ENCODE results near the gene FBXW5. TPM values are rescaled to one million over a fixed set of nuclear protein-coding genes. Genes with fewer than 3 reads are reported as not detected.

Gene FBXW5
- total and polyA plus RNA-seq, 10 of the 15 experiments (the other 5 are each of a cell fraction or from before 2014, with no cell fraction given) = 0.21 to 97.3 (median 44.5) TPM

DNA sequence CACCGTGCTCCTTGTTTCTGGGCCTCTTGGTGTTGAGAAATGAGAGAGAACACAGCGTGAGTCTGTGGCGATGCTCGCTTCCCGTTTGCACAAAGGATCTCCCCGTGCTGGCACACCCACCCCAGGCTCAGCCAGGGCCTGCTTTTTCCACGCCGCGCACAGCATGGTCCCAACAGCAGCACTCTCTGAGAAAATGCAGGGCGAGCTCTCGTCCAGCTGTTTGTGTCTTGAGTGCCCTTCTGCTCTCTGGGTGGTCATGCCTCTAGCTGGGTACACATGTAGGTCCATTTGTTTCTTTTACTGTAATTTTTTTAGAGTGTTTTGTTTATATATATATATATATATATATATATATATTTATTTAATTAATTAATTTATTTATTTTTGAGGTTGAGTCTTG is 26.6 kb downstream of the FBXW5 start:
- Histone ChIP-seq H3K36me3 (ENCODE audit: control insufficient read depth in 2 of 2, insufficient read depth in 2 of 2, low read length in 1 of 2) (peaks cover 40 to 49% of the 10 kb centered on the region in 2 experiments), H3K27me3 (replicated peaks in 1 of 2; ENCODE audit: control insufficient read depth in 2 of 2, insufficient read depth in 2 of 2, low read length in 1 of 2) (no peaks in the 10 kb centered on the region), H2AFZ (ENCODE audit: control insufficient read depth, low read depth, low read length) (no peak overlapping the region), H3K27ac (ENCODE audit: control insufficient read depth, insufficient read depth) (no peak overlapping the region), H4K20me1 (ENCODE audit: control insufficient read depth, insufficient read depth) (no peaks in the 10 kb centered on the region; the same call in 1 of the 2 replicates), H3K79me2 (ENCODE audit: control insufficient read depth, insufficient read depth, low read length) (no peaks in the 10 kb centered on the region), H3K4me3 (no peak overlapping the region), H3K4me2 (ENCODE audit: control insufficient read depth, insufficient read depth) (no peak overlapping the region), H3K9ac (ENCODE audit: control insufficient read depth, insufficient read depth, low read length) (no peak overlapping the region), H3K9me3 (replicated peaks; ENCODE audit: control insufficient read depth, insufficient read depth, low read length) (no peaks in the 10 kb centered on the region), H3K4me1 (ENCODE audit: control insufficient read depth, insufficient read depth, low read length) (no peaks in the 10 kb centered on the region)
- BruUV-seq (replicated peaks) = no TSS peak
- ATAC-seq (no peak), DNase-seq (ENCODE audit: low read depth, low spot score) (no peak), FAIRE-seq (no peak)
- in situ Hi-C loops (cut with MboI) = no loop called here
- intact Hi-C loops (cut with micrococcal nuclease; ENCODE audit: unreplicated experiment) = no loop called here
- ChIA-PET CTCF (no interaction called here), SMC1A (ENCODE audit: uncharacterized antibody, unreplicated experiment) (no interaction called here), POLR2A (no interaction called here), RAD21 (ENCODE audit: unreplicated experiment) (no interaction called here)
- 98% methylated on average over 11 of the region's 11 CpGs for WGBS (ENCODE audit: insufficient coverage, insufficient replicate concordance, low lambda C conversion rate, missing lambda C conversion rate)
- TF ChIP-seq MTA2 (IDR thresholded peaks at IDR 0.05; ENCODE audit: low read depth) (no peak), ETV6 (conservative IDR thresholded peaks at IDR 0.05 in 1 of 2, IDR thresholded peaks at IDR 0.05 in 1 of 2; ENCODE audit: borderline replicate concordance in 1 of 2, low read depth in 1 of 2) (no peak), SMAD1 (IDR thresholded peaks at IDR 0.05; ENCODE audit: low read depth, partially characterized antibody) (no peak), CBFB (IDR thresholded peaks at IDR 0.05; ENCODE audit: low read depth) (no peak), RFX5 (IDR thresholded peaks at IDR 0.05; ENCODE audit: low read depth, low read length) (no peak), ATF7 (IDR thresholded peaks at IDR 0.05; ENCODE audit: low read depth) (no peak), SREBF2 (IDR thresholded peaks at IDR 0.05; ENCODE audit: low read length) (no peak), BCL3 (IDR thresholded peaks at IDR 0.05; ENCODE audit: borderline replicate concordance, insufficient read depth, low read depth, low read length, poor library complexity, severe bottlenecking) (no peak), CBX5 (IDR thresholded peaks at IDR 0.05; ENCODE audit: low read depth) (no peak), ZNF207 (IDR thresholded peaks at IDR 0.05; ENCODE audit: borderline replicate concordance) (no peak), ZNF622 (IDR thresholded peaks at IDR 0.05) (no peak), HSF1 (IDR thresholded peaks at IDR 0.05; ENCODE audit: low read depth, low read length) (no peak), RBBP5 (conservative IDR thresholded peaks at IDR 0.05) (no peak)
- TF ChIP-seq, protein P1, sequence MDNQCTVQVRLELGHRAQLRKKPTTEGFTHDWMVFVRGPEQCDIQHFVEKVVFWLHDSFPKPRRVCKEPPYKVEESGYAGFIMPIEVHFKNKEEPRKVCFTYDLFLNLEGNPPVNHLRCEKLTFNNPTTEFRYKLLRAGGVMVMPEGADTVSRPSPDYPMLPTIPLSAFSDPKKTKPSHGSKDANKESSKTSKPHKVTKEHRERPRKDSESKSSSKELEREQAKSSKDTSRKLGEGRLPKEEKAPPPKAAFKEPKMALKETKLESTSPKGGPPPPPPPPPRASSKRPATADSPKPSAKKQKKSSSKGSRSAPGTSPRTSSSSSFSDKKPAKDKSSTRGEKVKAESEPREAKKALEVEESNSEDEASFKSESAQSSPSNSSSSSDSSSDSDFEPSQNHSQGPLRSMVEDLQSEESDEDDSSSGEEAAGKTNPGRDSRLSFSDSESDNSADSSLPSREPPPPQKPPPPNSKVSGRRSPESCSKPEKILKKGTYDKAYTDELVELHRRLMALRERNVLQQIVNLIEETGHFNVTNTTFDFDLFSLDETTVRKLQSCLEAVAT (IDR thresholded peaks at IDR 0.05) = no peak
- TF ChIP-seq, protein P2, sequence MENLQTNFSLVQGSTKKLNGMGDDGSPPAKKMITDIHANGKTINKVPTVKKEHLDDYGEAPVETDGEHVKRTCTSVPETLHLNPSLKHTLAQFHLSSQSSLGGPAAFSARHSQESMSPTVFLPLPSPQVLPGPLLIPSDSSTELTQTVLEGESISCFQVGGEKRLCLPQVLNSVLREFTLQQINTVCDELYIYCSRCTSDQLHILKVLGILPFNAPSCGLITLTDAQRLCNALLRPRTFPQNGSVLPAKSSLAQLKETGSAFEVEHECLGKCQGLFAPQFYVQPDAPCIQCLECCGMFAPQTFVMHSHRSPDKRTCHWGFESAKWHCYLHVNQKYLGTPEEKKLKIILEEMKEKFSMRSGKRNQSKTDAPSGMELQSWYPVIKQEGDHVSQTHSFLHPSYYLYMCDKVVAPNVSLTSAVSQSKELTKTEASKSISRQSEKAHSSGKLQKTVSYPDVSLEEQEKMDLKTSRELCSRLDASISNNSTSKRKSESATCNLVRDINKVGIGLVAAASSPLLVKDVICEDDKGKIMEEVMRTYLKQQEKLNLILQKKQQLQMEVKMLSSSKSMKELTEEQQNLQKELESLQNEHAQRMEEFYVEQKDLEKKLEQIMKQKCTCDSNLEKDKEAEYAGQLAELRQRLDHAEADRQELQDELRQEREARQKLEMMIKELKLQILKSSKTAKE (IDR thresholded peaks at IDR 0.05; ENCODE audit: low read depth, poor library complexity, severe bottlenecking) = no peak
